Activated CD8-positive, alpha-beta memory T cell treated with anti-CD3 and anti-CD28 coated beads for 48 hours (primary cell): ENCODE data around the gene ADPRHL1.
"Not testable (repeated sequence)": the region's sequence is repeated elsewhere in the genome, so short reads cannot be mapped to it uniquely, and the experiment has no call there.

Source experiments
- DNase-seq, 3 experiments: peaks; one replicate each; pipeline ENCODE4 v3.0.0-alpha.2; 2020; ENCODE audit warnings: low read depth in 2 of 3, low spot score in 2 of 3

ADPRHL1 gene

DNA sequence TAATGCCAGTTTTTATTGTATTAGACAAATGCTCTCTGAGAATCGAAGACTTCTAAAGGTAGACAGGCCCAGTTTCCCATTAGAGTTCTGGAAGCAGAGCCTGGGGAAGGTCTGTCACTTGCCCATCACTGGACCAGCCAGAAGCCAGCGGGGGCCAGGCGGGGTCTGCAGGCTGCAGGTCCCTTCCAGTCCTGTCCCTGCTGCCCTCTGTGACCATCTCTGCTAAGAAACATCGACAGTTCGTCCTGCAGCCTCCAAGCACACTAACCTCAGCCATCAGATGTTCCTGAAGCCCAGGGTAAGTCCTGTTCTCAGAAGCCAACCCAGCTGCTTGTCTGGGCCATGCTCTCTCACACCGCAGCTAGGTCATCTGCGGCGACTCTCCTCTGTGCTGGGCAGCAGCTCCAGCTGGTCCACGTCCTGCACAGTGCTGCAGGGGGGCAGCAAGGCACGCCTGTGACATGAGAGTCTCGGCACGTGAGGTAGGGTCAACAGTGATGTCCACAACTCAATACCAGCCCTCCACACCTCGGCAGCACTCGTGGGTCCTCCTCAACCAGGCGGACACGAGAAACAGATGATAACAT lies 2.9 kb upstream of the ADPRHL1 start:
- no peak for DNase-seq

DNA sequence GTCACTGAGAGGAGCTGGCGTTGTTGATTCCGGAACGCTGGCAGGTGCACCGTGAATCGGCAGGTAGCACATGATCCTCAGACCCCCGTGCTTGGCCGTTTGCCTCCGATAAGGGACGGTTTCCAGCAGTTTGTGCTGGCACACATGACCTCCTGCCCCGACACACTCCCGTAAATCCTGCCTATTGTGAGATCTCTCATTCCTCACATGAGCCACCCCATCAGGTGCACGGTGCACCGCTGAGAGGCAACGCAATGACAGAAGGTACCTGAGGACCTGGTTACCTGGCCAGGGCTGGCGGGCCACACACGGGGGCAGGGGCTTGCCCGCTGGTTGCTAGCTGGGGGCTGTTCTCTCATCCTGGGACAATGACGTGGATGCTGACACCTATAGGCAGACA lies 2.1 kb upstream of the ADPRHL1 start:
- DNase-seq = no peak

GRCh38 chr13:113454936-113455335 lies 1.6 kb upstream of the ADPRHL1 start:
- DNase-seq = no peak

DNA sequence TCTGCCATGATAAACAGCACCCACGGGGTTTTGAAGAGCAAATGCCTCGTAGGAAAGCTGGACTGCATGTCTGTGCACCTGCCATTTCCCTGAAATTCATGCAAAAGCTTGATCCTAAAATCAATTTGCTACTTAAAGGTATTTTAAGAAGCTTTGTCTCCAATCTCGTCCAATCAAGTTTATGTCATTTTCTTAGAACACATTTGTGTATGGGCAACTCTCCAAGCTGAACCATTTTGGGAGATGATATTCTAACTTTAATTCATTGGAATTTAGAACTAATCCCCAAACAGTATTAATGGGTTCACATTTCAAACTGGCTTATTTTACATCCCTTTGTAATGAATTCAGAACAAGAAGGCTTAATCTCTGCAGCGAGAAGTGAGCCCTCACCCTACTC lies 822 bp downstream of the ADPRHL1 start:
- no peak for DNase-seq

- no peak for DNase-seq
Observed at GRCh38 chr13:113451951-113452421, 1.3 kb downstream of the ADPRHL1 start.

DNA sequence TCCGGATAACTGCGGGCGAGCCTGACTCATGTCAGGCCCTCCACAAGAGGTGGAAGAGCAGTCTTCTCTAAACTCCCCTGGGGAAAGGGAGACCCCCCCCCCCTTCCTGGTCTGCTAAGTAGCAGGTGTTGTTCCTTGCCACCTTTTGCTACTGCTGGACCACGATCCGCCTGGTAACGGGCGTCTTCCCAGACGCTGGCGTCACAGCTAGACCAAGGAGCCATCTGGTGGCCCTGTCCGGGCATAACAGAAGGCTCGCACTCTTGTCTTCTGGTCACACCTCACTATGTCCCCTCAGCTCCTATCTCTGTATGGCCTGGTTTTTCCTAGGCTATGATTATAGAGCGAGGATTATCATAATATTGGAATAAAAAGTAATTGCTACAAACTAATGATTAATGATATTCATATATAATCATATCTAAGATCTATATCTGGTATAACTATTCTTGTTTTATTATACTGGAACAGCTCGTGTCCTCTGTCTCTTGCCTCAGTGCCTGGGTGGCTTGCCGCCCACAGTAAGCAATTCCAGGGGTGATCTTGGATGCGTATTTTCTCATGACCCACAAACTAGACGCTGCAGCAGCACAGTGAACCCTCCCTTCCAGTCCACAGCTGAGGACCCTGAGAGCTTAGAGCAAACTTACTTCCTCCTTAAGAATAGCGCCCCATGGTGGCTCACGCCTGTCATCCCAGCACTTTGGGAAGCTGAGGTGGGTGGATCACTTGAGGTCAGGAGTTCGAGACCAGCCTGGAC lies 2.2 kb downstream of the ADPRHL1 start:
- DNase-seq = not testable (repeated sequence)

DNA sequence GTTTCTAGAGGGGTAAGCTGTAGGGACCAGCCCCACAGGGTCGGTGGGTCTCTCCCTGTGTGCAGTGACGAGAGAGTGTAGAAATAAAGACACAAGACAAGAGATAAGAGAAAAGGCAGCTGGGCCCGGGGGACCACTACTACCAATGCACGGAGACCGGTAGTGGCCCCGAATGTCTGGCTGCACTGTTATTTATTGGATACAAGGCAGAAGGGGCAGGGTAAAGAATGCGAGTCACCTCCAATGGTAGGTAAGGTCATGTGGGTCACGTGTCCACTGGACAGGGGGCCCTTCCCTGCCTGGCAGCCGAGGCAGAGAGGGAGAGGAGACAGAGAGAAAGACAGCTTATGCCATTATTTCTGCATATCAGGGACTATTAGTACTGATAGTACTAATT lies 2.9 kb downstream of the ADPRHL1 start:
- DNase-seq = not testable (repeated sequence)

- no peak for DNase-seq
Observed at GRCh38 chr13:113449693-113450347, 3.5 kb downstream of the ADPRHL1 start.

GRCh38 chr13:113448885-113449692 lies 4.2 kb downstream of the ADPRHL1 start:
- DNase-seq = peak in 1 of 3 experiments; percentile 10

- no peak for DNase-seq
Observed at GRCh38 chr13:113448545-113448884, 4.8 kb downstream of the ADPRHL1 start.

DNA sequence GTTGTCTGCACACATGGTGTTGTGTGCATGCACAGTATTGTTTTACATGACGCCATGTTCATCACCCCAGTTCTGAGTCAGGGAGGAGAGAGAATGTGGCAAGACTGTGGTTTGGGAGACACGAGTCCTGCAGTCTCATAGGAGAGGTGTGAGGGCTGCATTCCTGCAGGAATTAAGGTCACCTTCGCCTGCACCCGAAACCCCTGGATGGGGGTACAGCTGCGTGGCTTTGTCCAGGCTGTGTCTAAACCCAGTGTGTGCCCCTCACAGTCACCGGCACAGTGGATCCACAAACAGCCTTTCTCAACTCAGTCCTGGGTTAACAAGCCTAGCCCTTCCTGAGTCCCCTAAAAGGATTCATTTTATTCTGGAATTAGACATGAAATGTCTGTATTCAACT lies 5.7 kb downstream of the ADPRHL1 start:
- DNase-seq = no peak

GRCh38 chr13:113446488-113446854 lies 6.8 kb downstream of the ADPRHL1 start:
- no peak for DNase-seq

DNA sequence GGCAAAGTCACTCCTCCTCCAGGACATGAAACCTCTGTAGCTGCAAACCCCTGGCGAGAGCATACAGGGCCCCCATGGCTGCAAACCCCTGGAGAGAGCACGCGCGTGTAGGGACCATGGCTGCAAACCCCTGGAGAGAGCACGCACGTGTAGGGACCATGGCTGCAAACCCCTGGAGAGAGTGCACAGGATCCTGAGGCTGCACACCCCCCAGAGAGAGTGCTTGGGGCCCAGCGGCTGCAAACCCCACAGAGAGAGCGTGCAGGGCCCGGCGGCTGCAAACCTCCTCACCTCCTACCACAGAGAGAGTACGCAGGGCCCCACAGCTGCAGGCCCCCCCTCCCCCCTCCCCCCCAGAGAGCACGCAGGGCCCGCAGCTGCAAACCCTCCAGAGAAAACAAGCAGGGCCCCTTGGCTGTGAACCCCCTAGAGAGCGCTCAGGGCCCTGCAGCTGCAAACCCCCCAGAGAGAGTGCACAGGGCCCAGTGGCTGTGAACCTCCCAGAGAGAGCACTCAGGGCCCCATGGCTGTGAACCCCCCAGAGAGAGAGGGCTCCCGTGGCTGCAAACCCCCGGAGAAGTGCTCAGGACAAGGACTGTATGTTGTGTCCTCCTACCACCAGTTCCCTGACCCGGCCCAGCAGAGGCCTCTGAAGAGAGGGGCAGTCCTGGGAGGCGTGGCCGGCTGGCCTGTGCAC lies 7.3 kb downstream of the ADPRHL1 start:
- DNase-seq = no peak

- DNase-seq = no peak
Observed at GRCh38 chr13:113443991-113444390, 9.3 kb downstream of the ADPRHL1 start.

GRCh38 chr13:113442985-113443362 lies 10.3 kb downstream of the ADPRHL1 start:
- DNase-seq = no peak

GRCh38 chr13:113442354-113442984 lies 10.8 kb downstream of the ADPRHL1 start:
- no peak for DNase-seq

GRCh38 chr13:113441661-113442060 lies 11.6 kb downstream of the ADPRHL1 start:
- DNase-seq = no peak

DNA sequence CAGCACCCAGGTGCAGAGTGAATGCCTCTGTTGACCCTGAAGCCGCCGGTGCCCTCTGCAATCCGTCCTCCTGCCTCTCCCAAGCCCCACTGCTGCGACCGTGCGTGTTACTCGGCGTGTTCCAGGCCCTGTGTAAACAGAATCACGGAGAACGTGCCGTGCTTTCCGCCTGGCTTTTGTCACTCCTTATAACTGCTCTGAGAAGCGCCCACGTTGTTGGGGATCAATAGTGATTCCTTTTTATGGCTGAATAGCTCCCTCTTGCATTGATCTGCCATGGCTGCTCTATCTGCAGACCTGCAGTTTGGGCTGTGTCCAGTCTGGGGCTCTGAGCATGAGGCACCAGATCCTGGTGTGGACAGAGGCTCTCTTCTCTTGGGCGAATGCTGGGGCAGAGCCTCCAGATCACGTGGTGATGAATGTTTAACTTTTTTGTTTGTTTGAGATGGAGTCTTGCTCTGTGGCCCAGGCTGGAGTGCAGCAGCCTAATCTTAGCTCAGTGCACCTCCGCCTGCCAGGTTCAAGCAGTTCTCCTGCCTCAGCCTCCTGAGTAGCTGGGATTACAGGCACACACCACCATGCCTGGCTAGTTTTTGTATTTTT lies 15.8 kb downstream of the ADPRHL1 start:
- no peak for DNase-seq

GRCh38 chr13:113436866-113437265 lies 16.4 kb downstream of the ADPRHL1 start:
- DNase-seq = not testable (repeated sequence)

GRCh38 chr13:113435907-113436306 lies 17.4 kb downstream of the ADPRHL1 start:
- not testable (repeated sequence) for DNase-seq
